Neural cell (in vitro differentiated cells): ENCODE measurements around the gene PHPT1. TPM values are rescaled to one million over a fixed set of nuclear protein-coding genes. Genes with fewer than 3 reads are reported as not detected.

Source experiments
- H2AFZ ChIP-seq: fragments of 200-600, 300-800 bp; sonication (generic), shearing (Covaris generic); 2 replicates; pipeline ENCODE4 v1.6.0; 2014; ENCODE audit warnings: low read depth, mild to moderate bottlenecking, antibody characterized with exemption, low read length, moderate library complexity
- H3F3A ChIP-seq: fragments of 200-600 bp; shearing (Covaris generic); 2 replicates; pipeline ENCODE4 v1.6.1; 2016; ENCODE audit warnings: mild to moderate bottlenecking, moderate library complexity, mixed read lengths, antibody characterized with exemption, low read length; ENCODE audit not compliant: insufficient read depth, poor library complexity, severe bottlenecking
- H3K27ac ChIP-seq: fragments of 200-600, 300-800 bp; sonication (generic), shearing (Covaris generic); 2 replicates; pipeline ENCODE4 v1.5.1; 2014; ENCODE audit warnings: mild to moderate bottlenecking, low read length, moderate library complexity
- H3K27me3 ChIP-seq: fragments of 300-800, 200-600 bp; sonication (generic), shearing (Covaris generic); 2 replicates; pipeline ENCODE4 v1.6.0; 2014; ENCODE audit warnings: mild to moderate bottlenecking, low read depth, low read length, moderate library complexity; ENCODE audit not compliant: insufficient read depth
- H3K36me3 ChIP-seq: fragments of 300-800, 200-600 bp; sonication (generic), shearing (Covaris generic); 2 replicates; pipeline ENCODE4 v1.5.1; 2014; ENCODE audit warnings: mild to moderate bottlenecking, antibody characterized with exemption, low read length, moderate library complexity; ENCODE audit not compliant: insufficient read depth
- H3K4me2 ChIP-seq: fragments of 300-800, 200-600 bp; sonication (generic), shearing (Covaris generic); 2 replicates; pipeline ENCODE4 v1.6.0; 2014; ENCODE audit warnings: mild to moderate bottlenecking, low read length
- H3K4me3 ChIP-seq: fragments of 300-800, 200-600 bp; sonication (generic), shearing (Covaris generic); 2 replicates; pipeline ENCODE4 v1.5.1; 2014; ENCODE audit warnings: mild to moderate bottlenecking, low read length, moderate library complexity
- H3K79me2 ChIP-seq: fragments of 200-600 bp; shearing (Covaris generic); replicated peaks from 2 replicates; pipeline ENCODE4 v1.6.0; 2014; ENCODE audit warnings: mild to moderate bottlenecking, low read length, moderate library complexity; ENCODE audit not compliant: insufficient read depth
- H3K9ac ChIP-seq: fragments of 300-800, 200-600 bp; sonication (generic), shearing (Covaris generic); 2 replicates; pipeline ENCODE4 v1.6.1; 2016; ENCODE audit warnings: mild to moderate bottlenecking, low read length, mixed read lengths
- H3K9me2 ChIP-seq: fragments of 200-600 bp; shearing (Covaris generic); 2 replicates; pipeline ENCODE4 v1.6.1; 2016; ENCODE audit warnings: mild to moderate bottlenecking, low read length, mixed read lengths; ENCODE audit not compliant: insufficient read depth
- H3K9me3 ChIP-seq: fragments of 200-600, 300-800 bp; sonication (generic), shearing (Covaris generic); 2 replicates; pipeline ENCODE4 v1.6.1; 2016; ENCODE audit warnings: mild to moderate bottlenecking, mixed run types, low read length, moderate library complexity, mixed read lengths
- H4K20me1 ChIP-seq: fragments of 200-600 bp; shearing (Covaris generic); 2 replicates; pipeline ENCODE4 v1.6.1; 2016; ENCODE audit warnings: mild to moderate bottlenecking, mixed run types; ENCODE audit not compliant: insufficient read depth
- CTCF ChIP-seq: fragments of 450-650 bp; IDR thresholded peaks from 2 replicates; pipeline ENCODE4 v1.5.1; 2014; ENCODE audit warnings: antibody characterized with exemption, mild to moderate bottlenecking, moderate library complexity; ENCODE audit not compliant: poor library complexity, severe bottlenecking
- EZH2 ChIP-seq: fragments of 200-600, 300-800 bp; shearing (Covaris generic), sonication (generic); IDR thresholded peaks from 2 replicates; pipeline ENCODE4 v1.6.1; 2014; ENCODE audit warnings: antibody characterized with exemption, low read length, borderline replicate concordance, mild to moderate bottlenecking; ENCODE audit not compliant: insufficient read depth, poor library complexity, severe bottlenecking
- MXI1 ChIP-seq: fragments of 450-650 bp; conservative IDR thresholded peaks from 2 replicates; pipeline ENCODE4 v1.6.1; 2014; ENCODE audit warnings: antibody characterized with exemption, mild to moderate bottlenecking; ENCODE audit not compliant: poor library complexity, severe bottlenecking
- POLR2AphosphoS5 ChIP-seq: IDR thresholded peaks from 2 replicates; pipeline ENCODE4 v1.6.1; 2012
- RAD21 ChIP-seq: fragments of 450-650 bp; conservative IDR thresholded peaks from 2 replicates; pipeline ENCODE4 v1.6.1; 2014; ENCODE audit warnings: antibody characterized with exemption, mild to moderate bottlenecking, moderate library complexity
- SMC3 ChIP-seq: fragments of 450-650 bp; conservative IDR thresholded peaks from 2 replicates; pipeline ENCODE4 v1.6.1; 2014; ENCODE audit warnings: antibody characterized with exemption, mild to moderate bottlenecking, moderate library complexity; ENCODE audit not compliant: poor library complexity
- TAF1 ChIP-seq: IDR thresholded peaks from 2 replicates; pipeline ENCODE4 v1.6.1; 2012; ENCODE audit warnings: low read depth
- polyA plus RNA-seq: library from polyadenylated mRNA; depleted of rRNA; stranded (reverse); fragments of >200 nt; gene quantifications from 2 replicates; pipeline ENCODE4 v1.2.3, GENCODE V29; 2014
- TF ChIP-seq, protein P1 (sequence below): IDR thresholded peaks from 2 replicates; pipeline ENCODE4 v1.6.1; 2012; ENCODE audit warnings: borderline replicate concordance

PHPT1 gene
- polyA plus RNA-seq, 1 donor from 2014 or later = 279 TPM

GRCh38 chr9:136885950-136886578, 36.9 kb downstream of the PHPT1 start, which contains the start of gene TRAF2:
TRAF2 (plus strand) TSS chr9:136886516; CDS start chr9:136898741, 12,225 bp downstream.
- peak within 1 kb of the TSS; percentile 12 for H3K27ac ChIP-seq
- no peaks in the 10 kb centered on the region for H3F3A ChIP-seq
- no peaks in the 10 kb centered on the region for H3K27me3 ChIP-seq

DNA sequence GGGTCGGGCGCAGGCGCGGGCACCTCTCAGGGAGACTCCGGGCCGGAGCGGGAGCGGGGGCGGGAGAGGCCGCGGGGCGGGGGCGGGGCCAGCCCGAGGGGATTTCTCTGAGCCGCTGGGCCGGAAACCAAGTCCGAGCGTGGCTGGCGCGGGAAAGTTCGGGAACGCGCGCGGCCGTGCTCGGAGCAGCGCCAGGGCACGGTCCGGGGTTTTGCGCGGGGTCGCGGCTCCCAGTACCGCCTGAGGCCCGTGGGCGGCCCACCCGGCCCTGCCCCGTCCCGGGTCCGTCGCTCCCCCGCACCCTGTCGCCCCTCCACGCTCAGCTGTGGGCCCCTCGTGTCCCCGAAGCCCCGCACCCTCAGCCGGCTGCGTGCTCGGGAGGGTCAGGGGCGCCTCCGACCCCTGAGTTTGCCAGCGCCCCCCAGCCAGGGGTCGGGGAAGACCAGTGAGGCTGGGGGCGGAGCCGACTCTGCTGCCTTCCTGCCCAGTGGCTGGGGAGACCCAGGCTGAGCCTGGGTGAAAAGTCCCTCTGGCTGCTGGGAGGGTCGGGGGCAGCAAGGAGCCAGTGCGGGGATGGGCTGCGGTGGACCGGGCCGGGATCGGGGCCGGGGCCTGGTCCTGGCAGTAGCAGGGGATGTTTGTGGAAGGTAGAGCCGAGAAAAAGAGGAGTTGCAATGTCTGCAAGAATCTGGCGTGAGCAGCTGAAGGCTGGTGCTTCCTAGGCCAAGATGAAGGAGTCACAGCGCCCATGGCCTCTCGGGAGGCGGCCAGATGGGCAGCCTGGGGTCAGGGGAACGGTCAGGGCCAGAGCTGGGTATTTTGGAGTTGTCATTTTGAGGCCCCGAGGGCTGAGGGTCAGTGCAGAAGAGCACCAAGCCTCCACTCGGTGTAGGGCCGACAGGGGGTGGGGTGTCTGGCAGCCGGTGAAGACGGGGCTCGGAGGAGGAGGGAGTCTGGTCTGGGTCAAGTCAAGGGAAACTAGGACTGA, 37.7 kb downstream of the PHPT1 start:
- Histone ChIP-seq H2AFZ (peak overlapping the region; percentile 38), H3K36me3 (no peaks in the 10 kb centered on the region), H4K20me1 (no peaks in the 10 kb centered on the region), H3K9me3 (no peaks in the 10 kb centered on the region), H3K4me3 (peak overlapping the region; percentile 96), H3K9me2 (no peaks in the 10 kb centered on the region), H3K4me2 (peak overlapping the region; percentile 42), H3K9ac (peak overlapping the region; percentile 69), H3K79me2 (peaks cover 7% of the 10 kb centered on the region), H3K27me3 (no peaks in the 10 kb centered on the region), H3F3A (no peaks in the 10 kb centered on the region), H3K27ac (peak overlapping the region; percentile 12)
- TF ChIP-seq MXI1 (peak; percentile 2), EZH2 (no peak)

More at GRCh38 chr9:136885950-136886578, 36.9 kb downstream of the PHPT1 start, which contains the start of gene TRAF2:
- Histone ChIP-seq H3K9me3 (no peaks in the 10 kb centered on the region), H3K9me2 (no peaks in the 10 kb centered on the region), H3K79me2 (peaks cover 7% of the 10 kb centered on the region), H3K4me3 (peak within 1 kb of the TSS; percentile 96), H2AFZ (peak within 1 kb of the TSS; percentile 60), H3K4me2 (peak within 1 kb of the TSS; percentile 62), H4K20me1 (no peaks in the 10 kb centered on the region), H3K9ac (peak within 1 kb of the TSS; percentile 69), H3K36me3 (no peaks in the 10 kb centered on the region)
- peak; percentile 51 for TF ChIP-seq POLR2AphosphoS5
- TF ChIP-seq SMC3 = peak; percentile 50
- TF ChIP-seq, protein P1, sequence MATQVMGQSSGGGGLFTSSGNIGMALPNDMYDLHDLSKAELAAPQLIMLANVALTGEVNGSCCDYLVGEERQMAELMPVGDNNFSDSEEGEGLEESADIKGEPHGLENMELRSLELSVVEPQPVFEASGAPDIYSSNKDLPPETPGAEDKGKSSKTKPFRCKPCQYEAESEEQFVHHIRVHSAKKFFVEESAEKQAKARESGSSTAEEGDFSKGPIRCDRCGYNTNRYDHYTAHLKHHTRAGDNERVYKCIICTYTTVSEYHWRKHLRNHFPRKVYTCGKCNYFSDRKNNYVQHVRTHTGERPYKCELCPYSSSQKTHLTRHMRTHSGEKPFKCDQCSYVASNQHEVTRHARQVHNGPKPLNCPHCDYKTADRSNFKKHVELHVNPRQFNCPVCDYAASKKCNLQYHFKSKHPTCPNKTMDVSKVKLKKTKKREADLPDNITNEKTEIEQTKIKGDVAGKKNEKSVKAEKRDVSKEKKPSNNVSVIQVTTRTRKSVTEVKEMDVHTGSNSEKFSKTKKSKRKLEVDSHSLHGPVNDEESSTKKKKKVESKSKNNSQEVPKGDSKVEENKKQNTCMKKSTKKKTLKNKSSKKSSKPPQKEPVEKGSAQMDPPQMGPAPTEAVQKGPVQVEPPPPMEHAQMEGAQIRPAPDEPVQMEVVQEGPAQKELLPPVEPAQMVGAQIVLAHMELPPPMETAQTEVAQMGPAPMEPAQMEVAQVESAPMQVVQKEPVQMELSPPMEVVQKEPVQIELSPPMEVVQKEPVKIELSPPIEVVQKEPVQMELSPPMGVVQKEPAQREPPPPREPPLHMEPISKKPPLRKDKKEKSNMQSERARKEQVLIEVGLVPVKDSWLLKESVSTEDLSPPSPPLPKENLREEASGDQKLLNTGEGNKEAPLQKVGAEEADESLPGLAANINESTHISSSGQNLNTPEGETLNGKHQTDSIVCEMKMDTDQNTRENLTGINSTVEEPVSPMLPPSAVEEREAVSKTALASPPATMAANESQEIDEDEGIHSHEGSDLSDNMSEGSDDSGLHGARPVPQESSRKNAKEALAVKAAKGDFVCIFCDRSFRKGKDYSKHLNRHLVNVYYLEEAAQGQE = no peak
- TF ChIP-seq TAF1 = no peak
- TF ChIP-seq RAD21 = no peak
- TF ChIP-seq CTCF = peak; percentile 55
- peak; percentile 90 for TF ChIP-seq MXI1
